Panc1 (cell line): ENCODE results near the gene NDUFAF8.

Source experiments
- CTCF ChIP-seq: fragments of 450-650 bp; IDR thresholded peaks from 2 replicates; pipeline ENCODE4 v1.5.1; 2017; ENCODE audit warnings: mild to moderate bottlenecking
- REST ChIP-seq, 2 experiments: IDR thresholded peaks; 2 replicates each; pipeline ENCODE4 v1.6.1; 2011 to 2012; ENCODE audit warnings: low read depth in 2 of 2, control low read depth in 1 of 2, low read length in 1 of 2, mild to moderate bottlenecking in 1 of 2, moderate library complexity in 1 of 2; ENCODE audit not compliant: insufficient read depth in 1 of 2
- SIN3A ChIP-seq: IDR thresholded peaks from 2 replicates; pipeline ENCODE4 v1.6.1; 2012; ENCODE audit warnings: low read depth, mild to moderate bottlenecking, low read length, moderate library complexity, borderline replicate concordance; ENCODE audit not compliant: insufficient read depth

- TF ChIP-seq CTCF, result no peak
- no peak for TF ChIP-seq SIN3A
- no peak for TF ChIP-seq REST (IDR thresholded peaks at IDR 0.05; ENCODE audit: insufficient read depth in 1 of 2, low read depth in 2 of 2, low read length in 1 of 2)
Observed at GRCh38 chr17:81251709-81252301, 12.7 kb downstream of the NDUFAF8 start.
